IMR-90 (cell line): ENCODE data around the gene GPX6. TPM values are rescaled to one million over a fixed set of nuclear protein-coding genes. Genes with fewer than 3 reads are reported as not detected.

Experiments used
- ATAC-seq: fragments of 200-7000 bp; cut with Tn5 transposase; 2 replicates; pipeline ENCODE4 v1.9.1; 2020; ENCODE audit warnings: low read depth, mild to moderate bottlenecking, moderate library complexity
- BruUV-seq: library from RNA; stranded (reverse); fragments of 400-500 nt; replicated peaks from 2 replicates; lab custom pipeline; 2021; lab: Mats Ljungman, UMichigan
- CTCF ChIA-PET: fragments of 300-600 bp; formaldehyde crosslinking; extraction: SDS; loops from one replicate; lab custom pipeline; 2021; ENCODE audit warnings: antibody characterized with exemption; lab: Yijun Ruan, JAX
- POLR2A ChIA-PET: fragments of 300-600 bp; sonication (Branson Sonifier 250); formaldehyde crosslinking; loops from one replicate; lab custom pipeline; 2022; ENCODE audit warnings: antibody characterized with exemption; ENCODE audit not compliant: unreplicated experiment; lab: Charles Lee
- DNase-seq: peaks from one replicate; pipeline ENCODE4 v3.0.0; 2013
- H2AFZ ChIP-seq: replicated peaks from 2 replicates; pipeline ENCODE3; 2013; ENCODE audit warnings: low read length, mild to moderate bottlenecking; ENCODE audit not compliant: poor library complexity
- H2AK5ac ChIP-seq: 2 replicates; pipeline ENCODE4 v1.6.1; 2013; ENCODE audit warnings: low read depth, low read length, inconsistent platforms
- H2AK9ac ChIP-seq: replicated peaks from 2 replicates; pipeline ENCODE3; 2013; ENCODE audit warnings: mild to moderate bottlenecking, low read depth, low read length, moderate library complexity; ENCODE audit not compliant: poor library complexity
- H2BK120ac ChIP-seq: 2 replicates; pipeline ENCODE4 v1.6.1; 2013; ENCODE audit warnings: low read depth, low read length, inconsistent platforms
- H2BK15ac ChIP-seq: 3 replicates; pipeline ENCODE4 v1.6.1; 2013; ENCODE audit warnings: low read depth, low read length, inconsistent platforms
- H2BK20ac ChIP-seq: 2 replicates; pipeline ENCODE4 v1.6.1; 2013; ENCODE audit warnings: low read depth, mild to moderate bottlenecking, inconsistent platforms, low read length, moderate library complexity
- H2BK5ac ChIP-seq: 2 replicates; pipeline ENCODE4 v1.6.1; 2013; ENCODE audit warnings: mild to moderate bottlenecking, low read depth, low read length, inconsistent platforms; ENCODE audit not compliant: poor library complexity, severe bottlenecking
- H3K14ac ChIP-seq: replicated peaks from 2 replicates; pipeline ENCODE4 v1.6.1; 2013; ENCODE audit warnings: low read depth, low read length, inconsistent platforms
- H3K18ac ChIP-seq: 2 replicates; pipeline ENCODE4 v1.6.1; 2013; ENCODE audit warnings: low read depth, low read length, control low read depth
- H3K23ac ChIP-seq: 2 replicates; pipeline ENCODE4 v1.6.1; 2013; ENCODE audit warnings: low read depth, low read length, inconsistent platforms
- H3K27ac ChIP-seq: 2 replicates; pipeline ENCODE4 v1.5.1; 2013; ENCODE audit warnings: mild to moderate bottlenecking, control low read depth, low read length; ENCODE audit not compliant: insufficient read depth
- H3K27me3 ChIP-seq: 2 replicates; pipeline ENCODE4 v1.6.1; 2013; ENCODE audit warnings: low read length; ENCODE audit not compliant: control insufficient read depth, insufficient read depth
- H3K36me3 ChIP-seq: 2 replicates; pipeline ENCODE4 v1.6.1; 2013; ENCODE audit warnings: low read length, mixed read lengths; ENCODE audit not compliant: control insufficient read depth, insufficient read depth
- H3K4ac ChIP-seq: 2 replicates; pipeline ENCODE4 v1.6.1; 2013; ENCODE audit warnings: low read depth, low read length, inconsistent platforms
- H3K4me1 ChIP-seq: 2 replicates; pipeline ENCODE4 v1.6.1; 2013; ENCODE audit warnings: low read length, mixed read lengths; ENCODE audit not compliant: control insufficient read depth, insufficient read depth
- H3K4me2 ChIP-seq: 2 replicates; pipeline ENCODE4 v1.6.1; 2013; ENCODE audit warnings: low read depth, mild to moderate bottlenecking, control low read depth, low read length, moderate library complexity
- H3K4me3 ChIP-seq: 2 replicates; pipeline ENCODE4 v1.5.1; 2013; ENCODE audit warnings: low read depth, mild to moderate bottlenecking, control low read depth, low read length, moderate library complexity; ENCODE audit not compliant: insufficient read depth
- H3K56ac ChIP-seq: 2 replicates; pipeline ENCODE4 v1.6.1; 2013; ENCODE audit warnings: low read length, inconsistent platforms; ENCODE audit not compliant: insufficient read depth; ENCODE audit errors: extremely low read depth
- H3K79me1 ChIP-seq, 2 experiments: 2 replicates each; pipeline ENCODE4 v1.6.1; 2013; ENCODE audit warnings: low read length in 2 of 2, inconsistent platforms in 1 of 2, low read depth in 1 of 2
- H3K9ac ChIP-seq: 2 replicates; pipeline ENCODE4 v1.6.1; 2013; ENCODE audit warnings: low read depth, low read length, control low read depth
- H3K9me1 ChIP-seq: 2 replicates; pipeline ENCODE4 v1.6.1; 2013; ENCODE audit warnings: low read length, inconsistent platforms; ENCODE audit not compliant: insufficient read depth
- H3K9me3 ChIP-seq: 2 replicates; pipeline ENCODE4 v1.6.1; 2013; ENCODE audit warnings: low read length; ENCODE audit not compliant: control insufficient read depth, insufficient read depth
- H4K20me1 ChIP-seq: 2 replicates; pipeline ENCODE4 v1.6.1; 2013; ENCODE audit warnings: low read length, inconsistent platforms; ENCODE audit not compliant: insufficient read depth
- H4K5ac ChIP-seq: 2 replicates; pipeline ENCODE4 v1.6.1; 2013; ENCODE audit warnings: mild to moderate bottlenecking, low read depth, low read length, control low read depth
- H4K8ac ChIP-seq, 2 experiments: 2 replicates each; pipeline ENCODE4 v1.6.1; 2013; ENCODE audit warnings: low read depth in 2 of 2, low read length in 2 of 2, control low read depth in 1 of 2, inconsistent platforms in 1 of 2
- H4K91ac ChIP-seq: 2 replicates; pipeline ENCODE4 v1.6.1; 2013; ENCODE audit warnings: low read depth, low read length, inconsistent platforms; ENCODE audit not compliant: insufficient read depth
- BHLHE40 ChIP-seq: fragments of 150-350 bp; IDR thresholded peaks from 2 replicates; pipeline ENCODE4 v1.6.1; 2016; ENCODE audit warnings: mild to moderate bottlenecking, low read depth, low read length
- WGBS, 2 experiments: methylation state at CpG; one replicate each; pipeline versions ENCODE4 v1.1.5 to v1.1.7; 2013; ENCODE audit warnings: missing lambda C conversion rate in 2 of 2; ENCODE audit not compliant: insufficient read length in 1 of 2; ENCODE audit errors: extremely low coverage in 2 of 2; 5-methylcytosine and 5-hydroxymethylcytosine counted together
- dilution Hi-C: fragments of 300-500 bp; cut with HindIII; formaldehyde crosslinking; loops from one replicate; pipeline ENCODE4 v1.14.3; 2018; ENCODE audit warnings: low sequenced_read_pairs; ENCODE audit not compliant: unreplicated experiment
- in situ Hi-C: fragments of 300-500 bp; cut with MboI; formaldehyde crosslinking; loops from 3 replicates; pipeline ENCODE4 v1.14.3; 2019; ENCODE audit warnings: low sequenced_read_pairs, inconsistent platforms, mixed read lengths
- intact Hi-C: fragments of 100-400 bp; cut with micrococcal nuclease; formaldehyde crosslinking; loops from 2 replicates; pipeline ENCODE4 v1.10.0; 2022
- polyA plus RNA-seq, 3 experiments: library from polyadenylated mRNA; depleted of rRNA; stranded (reverse); fragments of >200 nt; gene quantifications; 2 replicates each; pipeline ENCODE4 v1.2.3, GENCODE V29; 2012; ENCODE audit warnings: low replicate concordance in 1 of 3
- total RNA-seq: library from RNA; depleted of rRNA; stranded (reverse); fragments of >200 nt; gene quantifications from 2 replicates; pipeline ENCODE4 v1.2.3, GENCODE V29; 2012

GPX6 gene
- total and polyA plus RNA-seq, 2 of the 4 experiments (the other 2 are of a cell fraction), result not detected

DNA sequence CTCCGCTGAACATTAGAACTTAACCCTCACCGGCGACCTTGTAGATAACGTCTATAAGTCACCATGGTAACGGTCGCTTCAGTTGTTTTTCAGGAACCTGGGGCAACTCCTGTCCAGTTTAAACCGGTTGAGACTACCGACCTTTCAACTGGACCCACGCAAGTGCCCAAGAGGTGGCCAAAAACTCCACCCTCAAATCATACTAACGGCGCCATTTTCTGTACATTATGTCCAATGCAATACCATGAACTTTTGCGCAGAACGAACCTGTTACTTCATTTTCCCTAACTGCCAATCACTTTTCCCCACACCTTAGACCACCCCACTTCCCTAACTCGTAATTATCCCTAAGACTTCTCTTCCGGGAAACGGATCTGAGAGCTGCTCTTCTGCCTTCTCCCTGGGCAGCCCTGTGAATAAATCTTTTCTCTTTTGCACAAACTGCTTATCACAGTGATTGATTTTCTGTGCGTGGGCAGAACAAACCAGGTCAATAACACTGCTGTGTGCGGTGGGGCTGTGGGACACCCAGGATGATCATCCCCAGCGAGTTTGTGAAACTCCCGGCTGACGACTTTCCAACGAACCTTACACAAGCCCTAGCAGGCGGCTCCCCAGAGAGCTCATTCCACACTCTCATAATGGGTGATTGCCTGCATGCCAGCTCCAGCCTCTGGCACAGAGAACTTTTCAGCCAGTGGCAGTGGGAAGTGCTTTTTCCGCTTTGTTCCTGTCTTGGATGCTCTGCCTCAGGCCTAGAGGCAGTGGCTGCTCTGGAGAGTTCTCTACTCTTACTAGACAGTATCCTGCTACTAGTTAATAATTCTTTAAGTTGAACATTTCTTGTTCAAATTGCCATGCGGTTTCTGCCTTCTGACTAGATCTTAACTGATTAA lies 38.6 kb upstream of the GPX6 start:
- CTCF ChIA-PET, result no interaction called here
- dilution Hi-C loops, result no loop called here
- Histone ChIP-seq H3K4me1 (no peaks in the 10 kb centered on the region), H3K9me3 (no peaks in the 10 kb centered on the region), H3K27ac (no peak overlapping the region), H2BK20ac (no peak overlapping the region), H2BK120ac (no peak overlapping the region), H2AK5ac (no peak overlapping the region), H3K4ac (no peak overlapping the region), H4K5ac (no peak overlapping the region), H4K91ac (no peak overlapping the region), H3K4me3 (no peak overlapping the region), H3K79me1 (no peaks in the 10 kb centered on the region), H2AK9ac (no peak overlapping the region), H3K9ac (no peak overlapping the region), H3K18ac (no peak overlapping the region), H2BK15ac (no peak overlapping the region), H3K4me2 (peak overlapping the region; percentile 28), H3K27me3 (peaks cover 4% of the 10 kb centered on the region; the same call in 1 of the 2 replicates), H2BK5ac (no peak overlapping the region), H3K23ac (no peak overlapping the region), H3K56ac (no peak overlapping the region), H4K20me1 (no peaks in the 10 kb centered on the region), H2AFZ (no peak overlapping the region), H3K14ac (no peak overlapping the region), H4K8ac (no peak overlapping the region), H3K9me1 (no peaks in the 10 kb centered on the region), H3K36me3 (no peaks in the 10 kb centered on the region)
- TF ChIP-seq BHLHE40, result no peak
- DNase-seq, result no peak
- no peak for ATAC-seq
- WGBS, 2 experiments, result 9% methylated on average over 14 of the region's 25 CpGs; no CpG with 5 or more reads in 1 of the 2 experiments
- BruUV-seq, result no TSS peak
- POLR2A ChIA-PET, result no interaction called here
- in situ Hi-C loops, result no loop called here
- intact Hi-C loops, result no loop called here
